ENCODE results near the gene DYTN. TPM values are rescaled to one million over a fixed set of nuclear protein-coding genes. Genes with fewer than 3 reads are reported as not detected.

Gene DYTN
- total RNA-seq, 1 donor from 2014 or later: not detected

- no peak for DNase-seq (ENCODE audit: low spot score)
- ATAC-seq: no peak
These were observed 102.6 kb downstream of the DYTN start for GRCh38 chr2:206615417-206616089.

GRCh38 chr2:206614811-206615210 lies 103.4 kb downstream of the DYTN start:
- DNase-seq (ENCODE audit: low spot score) (no peak), ATAC-seq (no peak)

GRCh38 chr2:206611736-206612135 lies 106.5 kb downstream of the DYTN start:
- DNase-seq (ENCODE audit: low spot score) (no peak), ATAC-seq (no peak)

GRCh38 chr2:206611191-206611590 lies 107.0 kb downstream of the DYTN start:
- DNase-seq (ENCODE audit: low spot score) (no peak), ATAC-seq (no peak)

- DNase-seq (ENCODE audit: low spot score) (no peak), ATAC-seq (peak; percentile 54)
These were observed 107.7 kb downstream of the DYTN start for GRCh38 chr2:206610451-206610850.

- ATAC-seq (no peak), DNase-seq (ENCODE audit: low spot score) (no peak)
These were observed 115.0 kb downstream of the DYTN start for GRCh38 chr2:206603243-206603642.

Other genes starting within 250 kb of the DYTN start
- not detected for gene FAM237A, start 75.9 kb downstream of the DYTN start, total RNA-seq
- 0.28 TPM for gene MDH1B, start 46.9 kb upstream of the DYTN start, total RNA-seq
- 12.9 TPM for gene FASTKD2, start 47.2 kb upstream of the DYTN start, total RNA-seq
- 0.38 TPM for gene CPO, start 221.1 kb upstream of the DYTN start, total RNA-seq